Brain microvascular endothelial cell (primary cell): ENCODE results near the gene MYOZ3.
A peak's percentile ranks its signal among the peaks of the same experiment; 100 is the strongest.

ENCODE experiments used
- DNase-seq: peaks from one replicate; pipeline ENCODE4 v3.0.0-alpha.2; 2020
- H3K27ac ChIP-seq: fragments of 250-450 bp; sonication (Bioruptor Pico); 2 replicates; pipeline ENCODE4 v1.5.1; 2020; ENCODE audit warnings: mild to moderate bottlenecking, moderate library complexity
- H3K27me3 ChIP-seq: fragments of 250-450 bp; sonication (Bioruptor Pico); replicated peaks from 2 replicates; pipeline ENCODE4 v1.5.1; 2020; ENCODE audit warnings: mild to moderate bottlenecking
- H3K36me3 ChIP-seq: fragments of 250-450 bp; sonication (Bioruptor Pico); replicated peaks from 2 replicates; pipeline ENCODE4 v1.5.1; 2020; ENCODE audit warnings: mild to moderate bottlenecking
- H3K4me3 ChIP-seq: 2 replicates; pipeline ENCODE4 v1.5.1; 2011; ENCODE audit warnings: low read depth, mild to moderate bottlenecking, control low read depth, low read length, moderate library complexity
- CTCF ChIP-seq: IDR thresholded peaks from 2 replicates; pipeline ENCODE4 v1.5.1; 2011; ENCODE audit warnings: low read depth, mild to moderate bottlenecking, moderate library complexity, low read length, control low read depth, inconsistent platforms; ENCODE audit errors: missing control alignments
- in situ Hi-C: cut with HindIII; loops from 2 replicates; pipeline ENCODE4 v1.10.0; 2017; ENCODE audit warnings: low sequenced_read_pairs, low pct_ligation_motif_present

MYOZ3 gene

GRCh38 chr5:150675069-150675468 is 14.0 kb downstream of the MYOZ3 start:
- Histone ChIP-seq H3K27ac (no peak overlapping the region), H3K27me3 (peaks cover 2% of the 10 kb centered on the region), H3K36me3 (no peaks in the 10 kb centered on the region), H3K4me3 (no peak overlapping the region)
- TF ChIP-seq CTCF, result no peak
- in situ Hi-C loops, result no loop called here
- DNase-seq, result no peak

- TF ChIP-seq CTCF, result no peak
- peaks cover 2% of the 10 kb centered on the region for H3K27me3 ChIP-seq
- H3K4me3 ChIP-seq, result no peak overlapping the region
- H3K36me3 ChIP-seq, result no peaks in the 10 kb centered on the region
- DNase-seq, result no peak
- no peak overlapping the region for H3K27ac ChIP-seq
- in situ Hi-C loops, result no loop called here
Observed at GRCh38 chr5:150676578-150676977, 15.5 kb downstream of the MYOZ3 start.

- Histone ChIP-seq H3K27ac (no peak overlapping the region), H3K27me3 (no peaks in the 10 kb centered on the region), H3K36me3 (peaks cover 35% of the 10 kb centered on the region), H3K4me3 (no peak overlapping the region)
- TF ChIP-seq CTCF, result no peak
- in situ Hi-C loops, result no loop called here
- no peak for DNase-seq
Observed at GRCh38 chr5:150689120-150689519, 28.1 kb downstream of the MYOZ3 start.

GRCh38 chr5:150690760-150691159 is 29.7 kb downstream of the MYOZ3 start:
- no peak for TF ChIP-seq CTCF
- DNase-seq, result no peak
- H3K27me3 ChIP-seq, result no peaks in the 10 kb centered on the region
- H3K27ac ChIP-seq, result no peak overlapping the region
- H3K36me3 ChIP-seq, result peaks cover 52% of the 10 kb centered on the region
- no peak overlapping the region for H3K4me3 ChIP-seq
- in situ Hi-C loops, result no loop called here

- TF ChIP-seq CTCF, result no peak
- Histone ChIP-seq H3K36me3 (peaks cover 66% of the 10 kb centered on the region), H3K27ac (no peak overlapping the region), H3K27me3 (no peaks in the 10 kb centered on the region), H3K4me3 (no peak overlapping the region)
- in situ Hi-C loops, result no loop called here
- DNase-seq, result no peak
Observed at GRCh38 chr5:150692276-150692675, 31.2 kb downstream of the MYOZ3 start.

- no peak for TF ChIP-seq CTCF
- no peaks in the 10 kb centered on the region for H3K27me3 ChIP-seq
- in situ Hi-C loops, result no loop called here
- no peak overlapping the region for H3K27ac ChIP-seq
- no peak overlapping the region for H3K4me3 ChIP-seq
- H3K36me3 ChIP-seq, result peaks cover 80% of the 10 kb centered on the region
- peak; percentile 26 for DNase-seq
Observed at GRCh38 chr5:150694612-150695011, 33.6 kb downstream of the MYOZ3 start.
